OCI-LY7 (cell line): ENCODE measurements around the gene DAND5. TPM values are rescaled to one million over a fixed set of nuclear protein-coding genes. Genes with fewer than 3 reads are reported as not detected.

Experiments
- BruUV-seq: library from RNA; stranded (reverse); fragments of 400-500 nt; replicated peaks from 2 replicates; lab custom pipeline; 2021; lab: Mats Ljungman, UMichigan
- CTCF ChIA-PET: fragments of 300-600 bp; sonication (Branson Sonifier 250); formaldehyde crosslinking; loops from one replicate; lab custom pipeline; 2022; ENCODE audit warnings: antibody characterized with exemption; ENCODE audit not compliant: unreplicated experiment; lab: Charles Lee
- POLR2A ChIA-PET: fragments of 300-600 bp; sonication (Branson Sonifier 250); formaldehyde crosslinking; loops from one replicate; lab custom pipeline; 2022; ENCODE audit warnings: antibody characterized with exemption; lab: Charles Lee
- DNase-seq: peaks from one replicate; pipeline ENCODE4 v3.0.0-alpha.2; 2015; ENCODE audit warnings: low spot score
- H2AFZ ChIP-seq: fragments of 200-600 bp; sonication (generic), shearing (Covaris generic); 2 replicates; pipeline ENCODE4 v1.6.1; 2014; ENCODE audit warnings: mild to moderate bottlenecking, antibody characterized with exemption, low read length, moderate library complexity
- H3K27ac ChIP-seq: fragments of 200-600 bp; sonication (generic); 2 replicates; pipeline ENCODE4 v1.5.1; 2014; ENCODE audit warnings: mixed run types, low read depth, mild to moderate bottlenecking, moderate library complexity, low read length, inconsistent platforms; ENCODE audit not compliant: poor library complexity, severe bottlenecking
- H3K36me3 ChIP-seq: fragments of 200-600 bp; sonication (generic); 2 replicates; pipeline ENCODE4 v1.6.1; 2014; ENCODE audit warnings: mild to moderate bottlenecking, antibody characterized with exemption, low read length, moderate library complexity, mixed read lengths; ENCODE audit not compliant: insufficient read depth
- H3K4me1 ChIP-seq: fragments of 200-600 bp; sonication (generic); 2 replicates; pipeline ENCODE4 v1.5.1; 2014; ENCODE audit warnings: mild to moderate bottlenecking, low read length; ENCODE audit not compliant: insufficient read depth, poor library complexity, severe bottlenecking
- H3K4me2 ChIP-seq: fragments of 200-600 bp; sonication (generic); 2 replicates; pipeline ENCODE4 v1.6.1; 2014; ENCODE audit warnings: mild to moderate bottlenecking, low read length
- H3K4me3 ChIP-seq: fragments of 200-600 bp; sonication (generic); 2 replicates; pipeline ENCODE4 v1.5.1; 2014; ENCODE audit warnings: mild to moderate bottlenecking, low read depth, low read length; ENCODE audit not compliant: poor library complexity, severe bottlenecking
- H3K79me2 ChIP-seq: fragments of 200-600 bp; sonication (generic); 2 replicates; pipeline ENCODE4 v1.6.1; 2016; ENCODE audit warnings: low read depth, mild to moderate bottlenecking, low read length, moderate library complexity, mixed read lengths; ENCODE audit not compliant: insufficient read depth
- H3K9me2 ChIP-seq: fragments of 200-600 bp; sonication (generic); 2 replicates; pipeline ENCODE4 v1.6.1; 2016; ENCODE audit warnings: mild to moderate bottlenecking, low read length, mixed read lengths; ENCODE audit not compliant: insufficient read depth
- H3K9me3 ChIP-seq: fragments of 200-600 bp; sonication (generic); 2 replicates; pipeline ENCODE4 v1.6.1; 2014; ENCODE audit warnings: mild to moderate bottlenecking, mixed run types, low read length, mixed read lengths
- H4K20me1 ChIP-seq: fragments of 200-600 bp; sonication (generic); 2 replicates; pipeline ENCODE4 v1.6.1; 2014; ENCODE audit warnings: mild to moderate bottlenecking, antibody characterized with exemption, low read length, moderate library complexity, mixed read lengths; ENCODE audit not compliant: insufficient read depth
- EZH2phosphoT487 ChIP-seq: fragments of 200-600 bp; sonication (generic); IDR thresholded peaks from 2 replicates; pipeline ENCODE4 v1.6.1; 2018; ENCODE audit warnings: low read depth, borderline replicate concordance, mild to moderate bottlenecking, mixed run types, antibody characterized with exemption, low read length, moderate library complexity, mixed read lengths
- intact Hi-C: fragments of 100-400 bp; cut with micrococcal nuclease; formaldehyde crosslinking; loops from one replicate; pipeline ENCODE4 v1.10.0; 2022; ENCODE audit not compliant: unreplicated experiment
- total RNA-seq, 2 experiments: library from RNA; depleted of rRNA in 1 of 2; stranded (reverse); fragments of >200 nt in 1 of 2; shearing (Covaris generic) in 1 of 2; gene quantifications; 2 replicates each; pipeline ENCODE4 v1.2.3, GENCODE V29; 2014 to 2022
- TF ChIP-seq, protein P1 (sequence below): fragments of 200-600 bp; sonication (generic); conservative IDR thresholded peaks from 2 replicates; pipeline ENCODE4 v1.5.1; 2014; ENCODE audit warnings: mild to moderate bottlenecking, antibody characterized with exemption, low read length, moderate library complexity, mixed read lengths

Gene DAND5
- total RNA-seq, 2 experiments from 2014 or later, result 0.06 to 0.84 TPM

DNA sequence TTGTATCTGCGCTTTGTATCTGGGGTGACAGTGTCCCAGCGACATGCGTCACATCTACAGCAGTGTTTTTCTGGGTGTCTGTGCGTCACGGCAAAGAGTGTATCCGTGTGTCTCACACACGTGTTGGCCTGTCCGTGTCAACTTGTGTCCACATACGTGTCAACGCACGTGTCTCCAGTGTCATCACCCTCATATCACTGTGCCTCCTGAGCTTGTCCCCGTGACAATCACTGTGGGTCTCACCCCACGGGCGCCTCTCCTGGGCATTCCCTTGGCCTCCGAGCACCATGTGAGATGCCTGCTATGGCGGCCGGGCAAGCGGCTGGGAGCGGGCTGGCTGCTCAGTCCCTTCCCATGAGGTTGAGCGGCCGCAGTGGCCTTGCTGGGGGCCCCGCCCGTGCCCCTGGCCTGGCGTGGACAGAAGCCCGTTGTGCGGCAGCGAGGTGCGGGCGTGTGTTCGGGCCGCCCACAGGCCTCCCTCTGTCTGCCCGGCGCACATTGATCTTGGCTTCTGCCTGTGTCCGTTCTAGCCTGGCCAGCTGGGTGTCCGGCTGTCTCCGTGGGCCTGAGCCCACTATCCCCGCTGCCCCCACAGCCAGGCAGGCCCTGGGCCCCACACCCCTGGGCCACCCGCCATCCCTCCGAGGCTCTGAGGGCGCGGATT is 32.3 kb downstream of the DAND5 start:
- CTCF ChIA-PET, result no interaction called here
- intact Hi-C loops, result no loop called here
- DNase-seq, result no peak

DNA sequence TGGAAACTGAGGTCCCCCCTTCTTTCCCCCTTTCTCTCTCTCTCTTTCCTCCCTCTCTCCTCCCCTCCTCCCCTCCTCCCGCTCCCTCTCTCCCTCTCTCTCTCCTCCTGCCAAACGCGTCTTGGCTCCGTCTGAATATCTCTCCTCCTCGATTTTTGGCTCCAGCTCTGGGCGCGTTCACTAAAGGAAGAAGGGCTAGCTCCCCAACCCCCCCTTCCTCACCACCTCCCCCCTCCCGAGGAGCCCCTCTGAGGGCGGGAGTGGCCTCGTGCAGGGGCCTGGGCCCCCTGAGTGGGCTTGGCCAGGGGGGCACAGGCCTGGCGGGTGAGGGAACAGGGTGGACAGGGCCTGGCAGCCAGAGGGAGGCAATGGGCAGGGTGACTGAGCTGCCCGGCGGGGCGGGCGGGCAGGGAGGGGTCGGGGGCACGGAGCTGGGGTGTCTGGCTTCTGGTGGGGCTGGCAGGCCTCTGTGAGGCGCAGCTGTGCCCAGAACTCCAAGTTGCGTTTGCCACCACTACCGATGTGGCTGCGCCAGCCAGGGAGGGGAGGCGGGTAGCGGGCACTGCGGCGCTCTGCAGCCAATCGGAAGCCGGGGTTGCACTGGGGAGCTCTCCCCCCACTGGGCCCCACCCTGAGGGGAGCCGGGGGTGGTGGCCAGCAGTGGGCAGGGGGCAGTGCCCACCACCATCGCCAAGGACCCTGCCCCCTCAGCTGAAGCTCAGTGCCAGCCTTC is 33.0 kb downstream of the DAND5 start:
- intact Hi-C loops, result no loop called here
- Histone ChIP-seq H3K79me2 (no peaks in the 10 kb centered on the region), H4K20me1 (no peaks in the 10 kb centered on the region), H2AFZ (no peak overlapping the region), H3K4me2 (no peak overlapping the region), H3K4me3 (no peak overlapping the region), H3K4me1 (no peaks in the 10 kb centered on the region), H3K36me3 (no peaks in the 10 kb centered on the region), H3K9me2 (no peaks in the 10 kb centered on the region), H3K9me3 (no peaks in the 10 kb centered on the region), H3K27ac (no peak overlapping the region)
- CTCF ChIA-PET, result no interaction called here
- BruUV-seq, result no TSS peak
- no peak for DNase-seq
- TF ChIP-seq, protein P1, sequence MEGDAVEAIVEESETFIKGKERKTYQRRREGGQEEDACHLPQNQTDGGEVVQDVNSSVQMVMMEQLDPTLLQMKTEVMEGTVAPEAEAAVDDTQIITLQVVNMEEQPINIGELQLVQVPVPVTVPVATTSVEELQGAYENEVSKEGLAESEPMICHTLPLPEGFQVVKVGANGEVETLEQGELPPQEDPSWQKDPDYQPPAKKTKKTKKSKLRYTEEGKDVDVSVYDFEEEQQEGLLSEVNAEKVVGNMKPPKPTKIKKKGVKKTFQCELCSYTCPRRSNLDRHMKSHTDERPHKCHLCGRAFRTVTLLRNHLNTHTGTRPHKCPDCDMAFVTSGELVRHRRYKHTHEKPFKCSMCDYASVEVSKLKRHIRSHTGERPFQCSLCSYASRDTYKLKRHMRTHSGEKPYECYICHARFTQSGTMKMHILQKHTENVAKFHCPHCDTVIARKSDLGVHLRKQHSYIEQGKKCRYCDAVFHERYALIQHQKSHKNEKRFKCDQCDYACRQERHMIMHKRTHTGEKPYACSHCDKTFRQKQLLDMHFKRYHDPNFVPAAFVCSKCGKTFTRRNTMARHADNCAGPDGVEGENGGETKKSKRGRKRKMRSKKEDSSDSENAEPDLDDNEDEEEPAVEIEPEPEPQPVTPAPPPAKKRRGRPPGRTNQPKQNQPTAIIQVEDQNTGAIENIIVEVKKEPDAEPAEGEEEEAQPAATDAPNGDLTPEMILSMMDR, result no peak
- no peak for TF ChIP-seq EZH2phosphoT487
- POLR2A ChIA-PET, result no interaction called here

More for the DNA sequence above, 32.3 kb downstream of the DAND5 start:
- Histone ChIP-seq H3K9me3 (no peaks in the 10 kb centered on the region), H3K27ac (no peak overlapping the region), H3K4me2 (no peak overlapping the region), H3K9me2 (no peaks in the 10 kb centered on the region), H4K20me1 (no peaks in the 10 kb centered on the region), H3K4me1 (no peaks in the 10 kb centered on the region), H3K79me2 (no peaks in the 10 kb centered on the region), H2AFZ (no peak overlapping the region), H3K36me3 (no peaks in the 10 kb centered on the region), H3K4me3 (no peak overlapping the region)
- no TSS peak for BruUV-seq
- POLR2A ChIA-PET, result no interaction called here
- TF ChIP-seq, protein P1, result no peak
- TF ChIP-seq EZH2phosphoT487, result no peak

DNA sequence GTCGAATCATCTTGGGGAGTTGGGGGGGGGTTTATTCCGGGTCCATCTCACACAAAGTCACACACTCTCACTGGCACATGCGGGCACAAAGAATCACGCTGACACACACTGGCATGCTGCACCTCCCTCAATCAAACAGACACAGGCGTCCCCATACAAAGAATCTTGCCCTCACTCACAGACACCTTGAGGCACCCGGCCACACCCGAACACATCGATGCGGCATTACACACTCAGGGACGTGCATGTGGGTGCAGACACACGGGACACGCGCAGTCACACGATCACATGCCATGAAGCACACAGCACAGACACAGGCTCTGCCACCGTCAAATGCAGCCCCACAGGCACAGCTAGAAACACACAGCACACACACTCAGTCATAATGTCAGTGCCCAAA is 33.7 kb downstream of the DAND5 start:
- no peak for TF ChIP-seq EZH2phosphoT487
- TF ChIP-seq, protein P1, result no peak
- BruUV-seq, result no TSS peak
- H3K9me3 ChIP-seq, result no peaks in the 10 kb centered on the region
- intact Hi-C loops, result no loop called here
- no peak overlapping the region for H2AFZ ChIP-seq
- H3K36me3 ChIP-seq, result no peaks in the 10 kb centered on the region
- no peaks in the 10 kb centered on the region for H4K20me1 ChIP-seq
- no peak for DNase-seq
- no peak overlapping the region for H3K4me2 ChIP-seq
- H3K79me2 ChIP-seq, result no peaks in the 10 kb centered on the region
- ChIA-PET CTCF (no interaction called here), POLR2A (no interaction called here)
- H3K4me3 ChIP-seq, result no peak overlapping the region
- H3K9me2 ChIP-seq, result no peaks in the 10 kb centered on the region
- no peaks in the 10 kb centered on the region for H3K4me1 ChIP-seq
- no peak overlapping the region for H3K27ac ChIP-seq
